Ishikawa (cell line): ENCODE measurements around the gene FAM184A.

Experiments used
- CEBPB ChIP-seq: IDR thresholded peaks from 2 replicates; pipeline ENCODE4 v1.6.1; 2012
- CREB1 ChIP-seq: IDR thresholded peaks from 2 replicates; pipeline ENCODE4 v1.6.1; 2012; ENCODE audit warnings: low read depth
- EGR1 ChIP-seq: IDR thresholded peaks from 2 replicates; pipeline ENCODE4 v1.6.1; 2012
- EP300 ChIP-seq: IDR thresholded peaks from 2 replicates; pipeline ENCODE4 v1.6.1; 2012; ENCODE audit warnings: borderline replicate concordance
- FOXM1 ChIP-seq: IDR thresholded peaks from 2 replicates; pipeline ENCODE4 v1.6.1; 2012; ENCODE audit warnings: low read depth, borderline replicate concordance
- MAX ChIP-seq: IDR thresholded peaks from 2 replicates; pipeline ENCODE4 v1.6.1; 2012
- NFIC ChIP-seq: IDR thresholded peaks from 2 replicates; pipeline ENCODE4 v1.6.1; 2012
- RAD21 ChIP-seq: IDR thresholded peaks from 2 replicates; pipeline ENCODE4 v1.6.1; 2012; ENCODE audit warnings: low read depth
- TAF1 ChIP-seq: IDR thresholded peaks from 2 replicates; pipeline ENCODE4 v1.6.1; 2012; ENCODE audit warnings: low read depth, mild to moderate bottlenecking
- TCF12 ChIP-seq: IDR thresholded peaks from 2 replicates; pipeline ENCODE4 v1.6.1; 2012; ENCODE audit warnings: low read depth
- TEAD4 ChIP-seq: IDR thresholded peaks from 2 replicates; pipeline ENCODE4 v1.6.1; 2012
- YY1 ChIP-seq: IDR thresholded peaks from 2 replicates; pipeline ENCODE4 v1.6.1; 2012; ENCODE audit warnings: low read depth
- ZBTB7A ChIP-seq: IDR thresholded peaks from 2 replicates; pipeline ENCODE4 v1.6.1; 2012; ENCODE audit warnings: low read depth
- TF ChIP-seq, protein P1 (sequence below): IDR thresholded peaks from 2 replicates; pipeline ENCODE4 v1.6.1; 2012; ENCODE audit warnings: low read depth, mild to moderate bottlenecking
- TF ChIP-seq, protein P2 (sequence below): IDR thresholded peaks from 2 replicates; pipeline ENCODE4 v1.6.1; 2012

Gene FAM184A

GRCh38 chr6:118993803-118994251 is 84.6 kb downstream of the FAM184A start:
- TF ChIP-seq NFIC (no peak), TCF12 (no peak), RAD21 (no peak), TAF1 (no peak), TEAD4 (no peak), YY1 (no peak), EGR1 (no peak), MAX (no peak)
- TF ChIP-seq, protein P1, sequence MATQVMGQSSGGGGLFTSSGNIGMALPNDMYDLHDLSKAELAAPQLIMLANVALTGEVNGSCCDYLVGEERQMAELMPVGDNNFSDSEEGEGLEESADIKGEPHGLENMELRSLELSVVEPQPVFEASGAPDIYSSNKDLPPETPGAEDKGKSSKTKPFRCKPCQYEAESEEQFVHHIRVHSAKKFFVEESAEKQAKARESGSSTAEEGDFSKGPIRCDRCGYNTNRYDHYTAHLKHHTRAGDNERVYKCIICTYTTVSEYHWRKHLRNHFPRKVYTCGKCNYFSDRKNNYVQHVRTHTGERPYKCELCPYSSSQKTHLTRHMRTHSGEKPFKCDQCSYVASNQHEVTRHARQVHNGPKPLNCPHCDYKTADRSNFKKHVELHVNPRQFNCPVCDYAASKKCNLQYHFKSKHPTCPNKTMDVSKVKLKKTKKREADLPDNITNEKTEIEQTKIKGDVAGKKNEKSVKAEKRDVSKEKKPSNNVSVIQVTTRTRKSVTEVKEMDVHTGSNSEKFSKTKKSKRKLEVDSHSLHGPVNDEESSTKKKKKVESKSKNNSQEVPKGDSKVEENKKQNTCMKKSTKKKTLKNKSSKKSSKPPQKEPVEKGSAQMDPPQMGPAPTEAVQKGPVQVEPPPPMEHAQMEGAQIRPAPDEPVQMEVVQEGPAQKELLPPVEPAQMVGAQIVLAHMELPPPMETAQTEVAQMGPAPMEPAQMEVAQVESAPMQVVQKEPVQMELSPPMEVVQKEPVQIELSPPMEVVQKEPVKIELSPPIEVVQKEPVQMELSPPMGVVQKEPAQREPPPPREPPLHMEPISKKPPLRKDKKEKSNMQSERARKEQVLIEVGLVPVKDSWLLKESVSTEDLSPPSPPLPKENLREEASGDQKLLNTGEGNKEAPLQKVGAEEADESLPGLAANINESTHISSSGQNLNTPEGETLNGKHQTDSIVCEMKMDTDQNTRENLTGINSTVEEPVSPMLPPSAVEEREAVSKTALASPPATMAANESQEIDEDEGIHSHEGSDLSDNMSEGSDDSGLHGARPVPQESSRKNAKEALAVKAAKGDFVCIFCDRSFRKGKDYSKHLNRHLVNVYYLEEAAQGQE: no peak
- TF ChIP-seq, protein P2, sequence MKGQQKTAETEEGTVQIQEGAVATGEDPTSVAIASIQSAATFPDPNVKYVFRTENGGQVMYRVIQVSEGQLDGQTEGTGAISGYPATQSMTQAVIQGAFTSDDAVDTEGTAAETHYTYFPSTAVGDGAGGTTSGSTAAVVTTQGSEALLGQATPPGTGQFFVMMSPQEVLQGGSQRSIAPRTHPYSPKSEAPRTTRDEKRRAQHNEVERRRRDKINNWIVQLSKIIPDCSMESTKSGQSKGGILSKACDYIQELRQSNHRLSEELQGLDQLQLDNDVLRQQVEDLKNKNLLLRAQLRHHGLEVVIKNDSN: no peak

DNA sequence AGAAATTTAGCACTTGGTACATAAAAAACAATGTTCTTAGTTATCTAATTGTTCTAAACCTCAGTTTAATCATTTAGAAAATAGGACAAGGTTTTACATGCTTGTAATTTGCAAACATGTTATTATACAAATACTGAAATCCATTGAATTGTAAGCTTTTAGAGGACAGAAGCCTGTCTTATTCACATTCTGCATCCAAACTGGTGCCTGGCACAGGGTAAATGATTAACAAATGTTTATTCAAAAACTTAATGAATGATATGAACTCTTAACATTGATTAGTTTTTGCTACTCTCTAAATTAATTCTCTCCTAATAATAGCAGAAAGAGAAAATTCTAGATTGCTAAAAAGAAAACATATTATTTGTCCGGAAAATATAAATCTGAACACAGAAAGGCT is 85.1 kb downstream of the FAM184A start:
- TF ChIP-seq, protein P1: no peak
- TF ChIP-seq FOXM1: no peak
- TF ChIP-seq EP300: no peak
- no peak for TF ChIP-seq MAX
- TF ChIP-seq RAD21: no peak
- no peak for TF ChIP-seq TEAD4
- no peak for TF ChIP-seq TCF12
- no peak for TF ChIP-seq EGR1
- TF ChIP-seq CREB1: no peak
- no peak for TF ChIP-seq ZBTB7A
- TF ChIP-seq, protein P2: no peak
- TF ChIP-seq TAF1: no peak
- TF ChIP-seq YY1: no peak
- TF ChIP-seq CEBPB: no peak
- TF ChIP-seq NFIC: no peak

- TF ChIP-seq CEBPB: no peak
- TF ChIP-seq EP300: no peak
- no peak for TF ChIP-seq EGR1
These were observed 86.2 kb downstream of the FAM184A start for GRCh38 chr6:118992186-118992795.

- TF ChIP-seq, protein P1: no peak
- TF ChIP-seq FOXM1 (no peak), NFIC (no peak), MAX (no peak), CEBPB (no peak), RAD21 (no peak)
- TF ChIP-seq, protein P2: no peak
These were observed 92.2 kb downstream of the FAM184A start for GRCh38 chr6:118986312-118986711.
